Measurements from ENCODE around the gene TREM2. TPM values are rescaled to one million over a fixed set of nuclear protein-coding genes. Genes with fewer than 3 reads are reported as not detected.

TREM2 gene
- total RNA-seq: under 1 TPM in 2 of 4 donors, not detected in 2; 0.46 to 0.53 TPM

DNA sequence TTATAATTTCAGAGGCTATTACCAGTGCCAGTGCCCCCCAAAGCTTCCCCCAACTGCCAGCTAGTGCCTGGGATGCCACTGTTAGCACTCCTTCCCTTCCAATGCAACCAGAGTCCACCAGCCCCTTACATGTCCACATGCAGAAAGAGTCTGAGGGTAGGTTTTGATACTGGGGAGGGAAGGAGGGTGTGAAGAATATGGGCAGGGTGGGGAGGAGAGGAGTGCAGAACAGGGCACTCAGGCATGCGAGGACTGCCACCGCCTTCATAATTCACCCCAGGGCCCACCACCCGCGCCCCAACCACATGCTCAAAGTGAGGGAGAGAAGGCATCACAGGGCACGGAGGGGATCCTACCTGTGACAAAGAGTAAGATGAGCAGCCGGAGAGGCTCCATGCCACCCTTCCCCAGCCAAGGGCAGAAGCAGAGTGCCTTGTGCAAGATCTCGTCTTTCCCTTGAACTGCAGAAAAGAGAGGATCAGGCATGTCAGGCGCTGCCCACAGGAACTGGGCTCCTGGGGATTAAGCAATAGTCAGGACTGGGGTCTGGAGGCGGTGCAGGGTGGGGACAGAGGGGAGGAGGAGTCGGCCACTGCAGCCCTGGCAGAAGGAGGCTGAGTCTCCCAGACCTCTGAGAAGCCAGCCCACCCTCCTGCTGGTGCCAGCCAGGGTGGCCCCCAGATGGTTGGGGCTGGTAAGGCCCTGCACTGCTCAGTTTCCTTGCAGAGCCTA is at the start of gene TREM2:
Gene TREM2, minus strand, starts transcription at position 430 of the 732 bp plus-strand sequence. Its CDS starts 34 bp downstream, at position 396.
- Histone ChIP-seq H3K27me3 (no peaks in the 10 kb centered on the region), H3K27ac (no peak within 1 kb of the TSS), H3K36me3 (no peaks in the 10 kb centered on the region), H3K4me1 (no peaks in the 10 kb centered on the region), H3K9me3 (no peaks in the 10 kb centered on the region), H3K4me3 (no peak within 1 kb of the TSS)
- TF ChIP-seq POLR2A (IDR thresholded peaks at IDR 0.05): no peak
- TF ChIP-seq, protein P1, sequence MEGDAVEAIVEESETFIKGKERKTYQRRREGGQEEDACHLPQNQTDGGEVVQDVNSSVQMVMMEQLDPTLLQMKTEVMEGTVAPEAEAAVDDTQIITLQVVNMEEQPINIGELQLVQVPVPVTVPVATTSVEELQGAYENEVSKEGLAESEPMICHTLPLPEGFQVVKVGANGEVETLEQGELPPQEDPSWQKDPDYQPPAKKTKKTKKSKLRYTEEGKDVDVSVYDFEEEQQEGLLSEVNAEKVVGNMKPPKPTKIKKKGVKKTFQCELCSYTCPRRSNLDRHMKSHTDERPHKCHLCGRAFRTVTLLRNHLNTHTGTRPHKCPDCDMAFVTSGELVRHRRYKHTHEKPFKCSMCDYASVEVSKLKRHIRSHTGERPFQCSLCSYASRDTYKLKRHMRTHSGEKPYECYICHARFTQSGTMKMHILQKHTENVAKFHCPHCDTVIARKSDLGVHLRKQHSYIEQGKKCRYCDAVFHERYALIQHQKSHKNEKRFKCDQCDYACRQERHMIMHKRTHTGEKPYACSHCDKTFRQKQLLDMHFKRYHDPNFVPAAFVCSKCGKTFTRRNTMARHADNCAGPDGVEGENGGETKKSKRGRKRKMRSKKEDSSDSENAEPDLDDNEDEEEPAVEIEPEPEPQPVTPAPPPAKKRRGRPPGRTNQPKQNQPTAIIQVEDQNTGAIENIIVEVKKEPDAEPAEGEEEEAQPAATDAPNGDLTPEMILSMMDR (IDR thresholded peaks at IDR 0.05 in 4 of 5, conservative IDR thresholded peaks at IDR 0.05 in 1 of 5): no peak
- DNase-seq: no peak
- intact Hi-C loops (cut with DNase I; ENCODE audit: low total_unique reads) (no loop called here), in situ Hi-C loops (cut with MboI; ENCODE audit: low sequenced_read_pairs in 4 of 4) (no loop called here)
- ATAC-seq: no peak

DNA sequence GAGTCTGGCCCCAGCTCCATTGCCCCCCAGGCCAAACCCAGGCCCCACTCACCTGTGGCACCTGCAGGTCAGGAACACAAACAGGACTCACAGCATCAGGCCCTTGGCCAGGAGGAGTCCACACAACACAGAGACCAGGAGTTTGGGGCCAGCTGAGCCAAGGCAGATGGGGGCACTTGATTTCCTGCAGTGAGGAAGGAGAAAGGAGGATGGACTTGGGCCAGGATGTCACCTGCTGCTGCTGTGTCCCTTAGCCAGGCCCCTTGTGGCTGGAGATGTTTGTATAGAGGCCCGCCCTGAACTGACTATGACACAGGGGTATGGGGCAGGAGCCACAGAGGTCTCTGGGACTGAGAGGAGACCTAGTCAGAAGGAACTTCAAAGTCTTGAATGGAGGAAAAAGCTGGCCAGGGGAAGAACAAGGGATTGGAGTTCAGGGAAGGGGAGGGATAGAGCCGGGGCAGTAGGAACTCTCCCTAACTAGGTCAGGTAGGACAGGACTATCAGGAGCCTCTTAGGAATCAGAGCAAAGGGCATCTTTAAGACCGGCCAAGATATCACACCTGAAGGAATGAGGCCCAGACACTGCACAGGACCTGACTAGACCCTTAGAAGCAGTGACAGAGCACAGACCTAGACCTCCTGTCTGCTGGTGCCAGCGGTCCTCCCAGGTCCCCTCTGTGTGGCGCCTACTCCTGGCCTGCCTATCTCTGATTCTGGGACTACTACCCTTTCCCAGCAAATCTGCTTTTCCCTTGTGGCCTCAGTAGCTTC is 46.8 kb upstream of the TREM2 start:
- H3K27me3 ChIP-seq: peaks cover 0 to 5% (median 0%) of the 10 kb centered on the region in 3 donors
- no peaks in the 10 kb centered on the region for H3K9me3 ChIP-seq
- no peak overlapping the region for H3K4me3 ChIP-seq
- ATAC-seq (no peak), DNase-seq (no peak)
- TF ChIP-seq, protein P1 (IDR thresholded peaks at IDR 0.05 in 4 of 5, conservative IDR thresholded peaks at IDR 0.05 in 1 of 5): no peak
- TF ChIP-seq POLR2A (IDR thresholded peaks at IDR 0.05): no peak
- H3K27ac ChIP-seq: no peak overlapping the region
- H3K36me3 ChIP-seq: no peaks in the 10 kb centered on the region
- intact Hi-C loops (cut with DNase I; ENCODE audit: low total_unique reads): no loop called here
- H3K4me1 ChIP-seq: no peaks in the 10 kb centered on the region
- in situ Hi-C loops (cut with MboI; ENCODE audit: low sequenced_read_pairs in 4 of 4): no loop called here

DNA sequence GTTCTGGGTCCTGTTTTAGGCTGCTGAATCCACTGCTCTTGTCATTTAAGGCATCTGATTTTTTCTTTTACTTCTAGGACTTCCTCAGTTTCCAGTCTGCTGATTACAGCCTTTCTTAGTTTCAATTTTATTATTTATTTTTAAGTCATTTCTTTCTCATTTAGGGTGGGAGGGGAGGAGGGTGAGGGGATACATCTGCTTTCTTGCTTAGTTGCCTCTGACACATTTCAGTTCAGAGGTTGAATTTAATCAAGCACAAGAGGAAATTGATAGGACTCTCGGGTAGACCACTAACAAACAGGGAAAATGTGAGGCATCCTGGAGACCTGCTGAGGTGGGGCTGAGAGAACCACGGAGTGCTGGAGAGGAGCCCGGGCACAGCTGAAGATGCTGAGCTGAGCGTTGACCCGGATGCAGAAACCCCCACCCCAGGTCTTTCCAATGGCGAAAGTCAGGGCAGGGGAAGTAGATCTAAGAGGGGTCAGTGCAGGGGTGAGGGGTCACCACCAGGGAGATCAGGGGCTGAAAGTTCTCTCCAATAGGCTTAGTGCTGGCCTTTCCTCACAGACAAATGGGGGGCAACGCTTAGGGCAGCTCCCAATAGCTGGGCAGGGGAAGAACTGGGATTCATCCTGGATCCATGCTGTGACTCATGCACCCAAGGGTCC is 45.7 kb upstream of the TREM2 start:
- Histone ChIP-seq H3K9me3 (no peaks in the 10 kb centered on the region), H3K4me1 (no peaks in the 10 kb centered on the region), H3K27ac (no peak overlapping the region), H3K27me3 (peaks cover 0 to 5% (median 0%) of the 10 kb centered on the region in 3 donors), H3K4me3 (no peak overlapping the region), H3K36me3 (no peaks in the 10 kb centered on the region)
- DNase-seq: no peak
- in situ Hi-C loops (cut with MboI; ENCODE audit: low sequenced_read_pairs in 4 of 4): no loop called here
- TF ChIP-seq POLR2A (IDR thresholded peaks at IDR 0.05): no peak
- TF ChIP-seq, protein P1 (IDR thresholded peaks at IDR 0.05 in 4 of 5, conservative IDR thresholded peaks at IDR 0.05 in 1 of 5): no peak
- no peak for ATAC-seq
- intact Hi-C loops (cut with DNase I; ENCODE audit: low total_unique reads): no loop called here

DNA sequence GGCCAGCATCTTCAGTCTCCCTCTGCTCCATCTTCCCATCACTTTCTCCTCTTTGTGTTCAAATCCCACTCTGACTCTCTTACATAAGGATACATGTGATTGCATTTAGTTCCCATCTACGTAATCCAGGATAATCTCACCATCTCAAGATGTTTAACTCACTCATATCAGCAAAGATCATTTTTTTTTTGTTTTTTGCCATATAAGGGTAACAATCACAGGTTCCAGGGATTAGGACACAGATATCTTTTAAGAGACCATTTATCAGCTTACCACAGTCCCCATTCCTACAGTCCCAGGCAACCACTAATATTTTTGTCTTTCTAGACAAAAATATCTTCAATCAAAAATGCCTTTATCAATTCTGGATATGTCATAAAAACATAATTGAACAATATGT is 41.2 kb upstream of the TREM2 start:
- Histone ChIP-seq H3K9me3 (no peaks in the 10 kb centered on the region), H3K4me3 (no peak overlapping the region), H3K27me3 (no peaks in the 10 kb centered on the region), H3K36me3 (no peaks in the 10 kb centered on the region), H3K27ac (no peak overlapping the region), H3K4me1 (no peaks in the 10 kb centered on the region)
- intact Hi-C loops (cut with DNase I; ENCODE audit: low total_unique reads): no loop called here
- TF ChIP-seq POLR2A (IDR thresholded peaks at IDR 0.05): no peak
- TF ChIP-seq, protein P1 (IDR thresholded peaks at IDR 0.05 in 4 of 5, conservative IDR thresholded peaks at IDR 0.05 in 1 of 5): no peak
- in situ Hi-C loops (cut with MboI; ENCODE audit: low sequenced_read_pairs in 4 of 4): no loop called here
- ATAC-seq: no peak
- DNase-seq: no peak
